Neural cell (in vitro differentiated cells): Measurements from ENCODE around the gene B4GALNT3. TPM values are rescaled to one million over a fixed set of nuclear protein-coding genes. Genes with fewer than 3 reads are reported as not detected.

ENCODE experiments used
- H2AFZ ChIP-seq: fragments of 200-600, 300-800 bp; sonication (generic), shearing (Covaris generic); 2 replicates; pipeline ENCODE4 v1.6.0; 2014; ENCODE audit warnings: low read depth, mild to moderate bottlenecking, antibody characterized with exemption, low read length, moderate library complexity
- H3F3A ChIP-seq: fragments of 200-600 bp; shearing (Covaris generic); 2 replicates; pipeline ENCODE4 v1.6.1; 2016; ENCODE audit warnings: mild to moderate bottlenecking, moderate library complexity, mixed read lengths, antibody characterized with exemption, low read length; ENCODE audit not compliant: insufficient read depth, poor library complexity, severe bottlenecking
- H3K27ac ChIP-seq: fragments of 200-600, 300-800 bp; sonication (generic), shearing (Covaris generic); 2 replicates; pipeline ENCODE4 v1.5.1; 2014; ENCODE audit warnings: mild to moderate bottlenecking, low read length, moderate library complexity
- H3K27me3 ChIP-seq: fragments of 300-800, 200-600 bp; sonication (generic), shearing (Covaris generic); 2 replicates; pipeline ENCODE4 v1.6.0; 2014; ENCODE audit warnings: mild to moderate bottlenecking, low read depth, low read length, moderate library complexity; ENCODE audit not compliant: insufficient read depth
- H3K36me3 ChIP-seq: fragments of 300-800, 200-600 bp; sonication (generic), shearing (Covaris generic); 2 replicates; pipeline ENCODE4 v1.5.1; 2014; ENCODE audit warnings: mild to moderate bottlenecking, antibody characterized with exemption, low read length, moderate library complexity; ENCODE audit not compliant: insufficient read depth
- H3K4me2 ChIP-seq: fragments of 300-800, 200-600 bp; sonication (generic), shearing (Covaris generic); 2 replicates; pipeline ENCODE4 v1.6.0; 2014; ENCODE audit warnings: mild to moderate bottlenecking, low read length
- H3K4me3 ChIP-seq: fragments of 300-800, 200-600 bp; sonication (generic), shearing (Covaris generic); 2 replicates; pipeline ENCODE4 v1.5.1; 2014; ENCODE audit warnings: mild to moderate bottlenecking, low read length, moderate library complexity
- H3K79me2 ChIP-seq: fragments of 200-600 bp; shearing (Covaris generic); replicated peaks from 2 replicates; pipeline ENCODE4 v1.6.0; 2014; ENCODE audit warnings: mild to moderate bottlenecking, low read length, moderate library complexity; ENCODE audit not compliant: insufficient read depth
- H3K9ac ChIP-seq: fragments of 300-800, 200-600 bp; sonication (generic), shearing (Covaris generic); 2 replicates; pipeline ENCODE4 v1.6.1; 2016; ENCODE audit warnings: mild to moderate bottlenecking, low read length, mixed read lengths
- H3K9me2 ChIP-seq: fragments of 200-600 bp; shearing (Covaris generic); 2 replicates; pipeline ENCODE4 v1.6.1; 2016; ENCODE audit warnings: mild to moderate bottlenecking, low read length, mixed read lengths; ENCODE audit not compliant: insufficient read depth
- H3K9me3 ChIP-seq: fragments of 200-600, 300-800 bp; sonication (generic), shearing (Covaris generic); 2 replicates; pipeline ENCODE4 v1.6.1; 2016; ENCODE audit warnings: mild to moderate bottlenecking, mixed run types, low read length, moderate library complexity, mixed read lengths
- H4K20me1 ChIP-seq: fragments of 200-600 bp; shearing (Covaris generic); 2 replicates; pipeline ENCODE4 v1.6.1; 2016; ENCODE audit warnings: mild to moderate bottlenecking, mixed run types; ENCODE audit not compliant: insufficient read depth
- CTCF ChIP-seq: fragments of 450-650 bp; IDR thresholded peaks from 2 replicates; pipeline ENCODE4 v1.5.1; 2014; ENCODE audit warnings: antibody characterized with exemption, mild to moderate bottlenecking, moderate library complexity; ENCODE audit not compliant: poor library complexity, severe bottlenecking
- POLR2AphosphoS5 ChIP-seq: IDR thresholded peaks from 2 replicates; pipeline ENCODE4 v1.6.1; 2012
- RAD21 ChIP-seq: fragments of 450-650 bp; conservative IDR thresholded peaks from 2 replicates; pipeline ENCODE4 v1.6.1; 2014; ENCODE audit warnings: antibody characterized with exemption, mild to moderate bottlenecking, moderate library complexity
- REST ChIP-seq: IDR thresholded peaks from 2 replicates; pipeline ENCODE4 v1.6.1; 2012; ENCODE audit warnings: borderline replicate concordance
- TAF1 ChIP-seq: IDR thresholded peaks from 2 replicates; pipeline ENCODE4 v1.6.1; 2012; ENCODE audit warnings: low read depth
- polyA plus RNA-seq: library from polyadenylated mRNA; depleted of rRNA; stranded (reverse); fragments of >200 nt; gene quantifications from 2 replicates; pipeline ENCODE4 v1.2.3, GENCODE V29; 2014

Gene B4GALNT3
- polyA plus RNA-seq, 1 donor from 2014 or later: 6.7 TPM

- Histone ChIP-seq H3K4me2 (no peak overlapping the region), H3F3A (no peaks in the 10 kb centered on the region), H4K20me1 (no peaks in the 10 kb centered on the region), H2AFZ (no peak overlapping the region), H3K27me3 (no peaks in the 10 kb centered on the region), H3K9me2 (no peaks in the 10 kb centered on the region), H3K4me3 (no peak overlapping the region), H3K79me2 (no peaks in the 10 kb centered on the region), H3K9me3 (no peaks in the 10 kb centered on the region), H3K9ac (no peak overlapping the region), H3K36me3 (no peaks in the 10 kb centered on the region), H3K27ac (no peak overlapping the region)
- TF ChIP-seq RAD21: no peak
- TF ChIP-seq REST: no peak
- no peak for TF ChIP-seq POLR2AphosphoS5
These were observed 9.1 kb downstream of the B4GALNT3 start for GRCh38 chr12:468671-469389.

GRCh38 chr12:470133-470532 is 10.4 kb downstream of the B4GALNT3 start:
- Histone ChIP-seq H3K9me3 (no peaks in the 10 kb centered on the region), H3K9me2 (no peaks in the 10 kb centered on the region), H2AFZ (no peak overlapping the region), H3F3A (no peaks in the 10 kb centered on the region), H3K79me2 (no peaks in the 10 kb centered on the region), H3K9ac (no peak overlapping the region), H3K36me3 (no peaks in the 10 kb centered on the region), H3K4me3 (no peak overlapping the region), H3K27me3 (no peaks in the 10 kb centered on the region), H3K4me2 (no peak overlapping the region), H3K27ac (no peak overlapping the region), H4K20me1 (no peaks in the 10 kb centered on the region)
- TF ChIP-seq REST (no peak), POLR2AphosphoS5 (no peak), TAF1 (no peak), CTCF (no peak)
